SK-N-SH (cell line): ENCODE data around the gene CRK.

Source experiments
- FOXJ3 ChIP-seq: sonication (generic); formaldehyde crosslinking; IDR thresholded peaks from 2 replicates; pipeline ENCODE4 v1.5.1; 2020; ENCODE audit warnings: mild to moderate bottlenecking, missing genetic modification reagents
- JUND ChIP-seq: IDR thresholded peaks from 2 replicates; pipeline ENCODE4 v1.4.0; 2012
- MAX ChIP-seq: IDR thresholded peaks from 2 replicates; pipeline ENCODE4 v1.4.0; 2012; ENCODE audit warnings: low read depth
- MXI1 ChIP-seq: IDR thresholded peaks from 2 replicates; pipeline ENCODE4 v1.6.1; 2012; ENCODE audit warnings: mild to moderate bottlenecking, low read depth, low read length, improper control_type of control experiment
- TAF1 ChIP-seq: IDR thresholded peaks from 2 replicates; pipeline ENCODE4 v1.6.1; 2012; ENCODE audit warnings: low read depth, mild to moderate bottlenecking, low read length, moderate library complexity, borderline replicate concordance
- TF ChIP-seq, protein P1 (sequence below): fragments of 200-600 bp; sonication (generic); IDR thresholded peaks from 2 replicates; pipeline ENCODE4 v1.6.1; 2017; ENCODE audit warnings: antibody characterized with exemption, mild to moderate bottlenecking, moderate library complexity

DNA sequence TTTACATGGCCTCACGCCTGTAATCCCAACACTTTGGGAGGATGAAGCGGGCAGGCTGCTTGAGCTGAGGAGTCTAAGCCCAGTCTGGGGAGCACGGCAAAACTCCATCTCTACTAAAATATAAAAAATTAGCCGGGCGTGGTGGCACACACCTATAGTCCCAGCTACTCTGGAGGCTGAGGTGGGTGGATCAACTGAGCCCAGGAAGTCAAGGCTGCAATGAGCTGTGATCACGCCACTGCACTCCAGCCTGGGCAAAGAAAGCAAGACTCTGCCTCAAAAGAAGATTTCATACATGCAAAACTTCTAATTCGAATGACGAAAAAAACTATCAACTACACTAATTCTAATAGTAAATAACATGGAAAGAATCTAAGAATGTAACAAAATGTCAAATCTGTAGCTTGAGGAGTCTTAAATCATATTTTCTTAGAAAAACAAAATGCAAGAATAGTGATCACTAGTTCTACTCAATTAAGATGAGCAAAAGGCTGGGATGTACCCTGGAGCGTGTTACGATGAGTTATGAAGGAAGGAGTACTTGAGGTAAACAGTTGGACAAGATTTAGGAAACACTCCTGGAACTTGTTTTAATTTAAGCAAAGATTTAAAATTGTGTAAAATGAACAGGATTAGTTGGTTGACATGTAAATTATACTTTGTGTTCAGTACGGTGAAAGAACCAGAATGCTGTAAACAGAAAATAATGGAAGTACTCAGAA is 76.7 kb downstream of the CRK start:
- TF ChIP-seq MAX: no peak
- TF ChIP-seq TAF1: no peak
- TF ChIP-seq, protein P1, sequence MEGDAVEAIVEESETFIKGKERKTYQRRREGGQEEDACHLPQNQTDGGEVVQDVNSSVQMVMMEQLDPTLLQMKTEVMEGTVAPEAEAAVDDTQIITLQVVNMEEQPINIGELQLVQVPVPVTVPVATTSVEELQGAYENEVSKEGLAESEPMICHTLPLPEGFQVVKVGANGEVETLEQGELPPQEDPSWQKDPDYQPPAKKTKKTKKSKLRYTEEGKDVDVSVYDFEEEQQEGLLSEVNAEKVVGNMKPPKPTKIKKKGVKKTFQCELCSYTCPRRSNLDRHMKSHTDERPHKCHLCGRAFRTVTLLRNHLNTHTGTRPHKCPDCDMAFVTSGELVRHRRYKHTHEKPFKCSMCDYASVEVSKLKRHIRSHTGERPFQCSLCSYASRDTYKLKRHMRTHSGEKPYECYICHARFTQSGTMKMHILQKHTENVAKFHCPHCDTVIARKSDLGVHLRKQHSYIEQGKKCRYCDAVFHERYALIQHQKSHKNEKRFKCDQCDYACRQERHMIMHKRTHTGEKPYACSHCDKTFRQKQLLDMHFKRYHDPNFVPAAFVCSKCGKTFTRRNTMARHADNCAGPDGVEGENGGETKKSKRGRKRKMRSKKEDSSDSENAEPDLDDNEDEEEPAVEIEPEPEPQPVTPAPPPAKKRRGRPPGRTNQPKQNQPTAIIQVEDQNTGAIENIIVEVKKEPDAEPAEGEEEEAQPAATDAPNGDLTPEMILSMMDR: no peak
- no peak for TF ChIP-seq JUND
- TF ChIP-seq FOXJ3: no peak
- TF ChIP-seq MXI1: no peak
